ACHN (cell line): Measurements from ENCODE around the gene SND1.
A peak's percentile ranks its signal among the peaks of the same experiment; 100 is the strongest.

ENCODE experiments used
- DNase-seq: peaks from one replicate; pipeline ENCODE4 v3.0.0-alpha.2; 2015
- in situ Hi-C: cut with HindIII; loops from 2 replicates; pipeline ENCODE4 v1.10.0; 2017; ENCODE audit warnings: low sequenced_read_pairs, low pct_ligation_motif_present, low pct_unique_long_range_greater_than_20kb

Gene SND1

DNA sequence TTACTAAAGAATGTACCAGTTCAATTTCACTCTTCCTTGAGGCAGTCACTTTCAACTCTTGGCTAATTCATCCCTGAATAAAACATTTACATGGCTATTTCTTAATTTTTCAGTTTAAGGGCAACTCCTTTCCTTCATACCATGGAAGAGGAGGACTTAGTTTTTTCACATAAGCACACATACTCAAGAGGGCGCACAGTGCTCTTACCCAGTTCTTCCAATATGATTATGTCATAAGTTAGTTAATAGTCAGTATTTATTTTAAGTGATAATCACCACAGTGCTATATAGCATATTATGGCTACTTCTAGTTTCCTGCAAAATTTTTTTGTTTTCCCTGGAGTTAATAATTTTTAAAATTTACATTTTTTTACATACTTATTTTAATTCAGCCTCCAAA, 58.6 kb downstream of the SND1 start:
- in situ Hi-C loops: loop anchor here (25.0 kb wide), 1 partner anchor 502 kb away; no protein-coding TSS in a partner anchor
- DNase-seq: no peak

GRCh38 chr7:127711872-127712271, 59.9 kb downstream of the SND1 start:
- in situ Hi-C loops: loop anchor here (25.0 kb wide), 1 partner anchor 500 kb away; no protein-coding TSS in a partner anchor
- no peak for DNase-seq

DNA sequence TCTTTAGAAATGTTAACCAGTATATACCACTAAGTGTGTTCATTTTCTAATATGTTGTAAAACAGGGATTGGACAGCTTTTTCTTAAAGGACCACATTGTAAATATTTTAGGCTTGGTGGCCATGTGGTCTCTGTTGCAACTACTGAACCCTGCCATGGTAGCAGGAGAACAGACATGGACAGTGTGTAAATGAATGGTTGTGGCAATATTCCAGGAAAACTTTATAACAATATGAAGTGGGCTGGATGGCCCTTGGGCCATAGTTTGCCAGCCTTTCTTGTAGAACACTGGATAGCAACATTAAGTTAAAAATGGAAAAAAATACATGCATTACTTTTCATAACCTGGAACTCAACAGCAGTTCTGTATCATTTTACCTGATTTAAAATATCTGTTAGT, 61.0 kb downstream of the SND1 start:
- in situ Hi-C loops: loop anchor here (25.0 kb wide), 1 partner anchor 499 kb away; no protein-coding TSS in a partner anchor

GRCh38 chr7:127713758-127714157, 61.8 kb downstream of the SND1 start:
- no peak for DNase-seq
- in situ Hi-C loops: loop anchor here (25.0 kb wide), 1 partner anchor 499 kb away; no protein-coding TSS in a partner anchor

More for the DNA sequence above, 61.0 kb downstream of the SND1 start:
- no peak for DNase-seq

DNA sequence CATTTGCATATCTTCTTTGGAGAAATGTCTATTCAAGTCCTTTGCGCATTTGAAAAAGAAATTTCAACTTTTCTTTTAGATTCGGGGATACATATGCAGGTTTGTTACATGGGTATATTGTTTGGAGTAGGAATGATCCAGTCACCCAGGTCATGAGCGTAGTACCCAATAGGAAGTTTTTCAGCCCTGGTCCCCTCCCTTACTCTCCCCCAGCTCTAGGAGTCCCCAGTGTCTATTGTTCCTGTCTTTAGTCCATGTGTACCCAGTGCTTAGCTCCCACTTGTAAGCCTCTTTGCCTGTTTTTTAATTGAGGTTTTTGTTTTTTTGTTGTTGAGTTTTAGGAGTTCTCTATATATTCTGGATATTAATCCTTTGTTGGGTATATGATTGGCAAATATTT, 63.3 kb downstream of the SND1 start:
- in situ Hi-C loops: loop anchor here (25.0 kb wide), 1 partner anchor 497 kb away; no protein-coding TSS in a partner anchor
- DNase-seq: no peak

DNA sequence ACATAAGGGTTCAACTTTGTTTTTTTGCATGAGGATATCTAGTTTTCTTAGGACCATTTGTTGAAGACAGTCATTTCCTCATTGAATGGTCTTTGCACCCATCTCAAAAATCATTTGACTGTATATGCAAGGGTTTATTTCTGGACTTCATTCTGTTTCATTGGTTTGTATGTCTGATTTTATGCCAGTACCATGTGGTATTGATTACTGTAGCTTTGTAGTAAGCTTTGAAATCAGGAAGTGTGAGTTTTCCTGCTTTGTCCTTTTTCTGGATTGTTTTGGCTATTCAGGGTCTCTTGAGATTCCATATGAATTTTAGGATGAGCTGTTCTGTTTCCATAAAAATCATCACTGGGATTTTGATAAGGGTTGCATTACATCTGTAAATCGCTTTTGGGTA, 63.9 kb downstream of the SND1 start:
- in situ Hi-C loops: loop anchor here (25.0 kb wide), 1 partner anchor 496 kb away; no protein-coding TSS in a partner anchor
- no peak for DNase-seq

- no peak for DNase-seq
- in situ Hi-C loops: loop anchor here (25.0 kb wide), 1 partner anchor 495 kb away; no protein-coding TSS in a partner anchor
Observed at GRCh38 chr7:127717502-127718339, 65.7 kb downstream of the SND1 start.

DNA sequence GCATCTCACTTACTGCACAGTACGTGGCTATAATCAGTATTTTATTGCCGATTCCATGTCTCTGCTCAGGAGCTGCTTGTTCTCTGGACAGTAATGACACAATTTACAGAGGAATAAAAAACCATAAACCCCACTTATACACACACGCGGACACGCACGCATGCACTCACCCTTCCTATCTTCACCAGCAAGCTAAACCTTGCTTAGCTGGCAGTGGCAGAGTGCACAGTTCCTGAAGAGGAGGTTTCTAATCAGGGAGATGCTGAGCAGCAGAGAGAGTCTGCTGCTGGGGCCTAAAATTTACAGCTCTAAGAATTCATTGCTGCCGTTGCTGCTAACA, 66.3 kb downstream of the SND1 start:
- in situ Hi-C loops: loop anchor here (25.0 kb wide), 1 partner anchor 494 kb away; no protein-coding TSS in a partner anchor
- DNase-seq: no peak

- in situ Hi-C loops: no loop called here
- DNase-seq: no peak
Observed at GRCh38 chr7:127726476-127726875, 74.5 kb downstream of the SND1 start.

- no peak for DNase-seq
- in situ Hi-C loops: no loop called here
Observed at GRCh38 chr7:127730658-127731276, 78.8 kb downstream of the SND1 start.

- no peak for DNase-seq
- in situ Hi-C loops: no loop called here
Observed at GRCh38 chr7:127731431-127732080, 79.6 kb downstream of the SND1 start.

DNA sequence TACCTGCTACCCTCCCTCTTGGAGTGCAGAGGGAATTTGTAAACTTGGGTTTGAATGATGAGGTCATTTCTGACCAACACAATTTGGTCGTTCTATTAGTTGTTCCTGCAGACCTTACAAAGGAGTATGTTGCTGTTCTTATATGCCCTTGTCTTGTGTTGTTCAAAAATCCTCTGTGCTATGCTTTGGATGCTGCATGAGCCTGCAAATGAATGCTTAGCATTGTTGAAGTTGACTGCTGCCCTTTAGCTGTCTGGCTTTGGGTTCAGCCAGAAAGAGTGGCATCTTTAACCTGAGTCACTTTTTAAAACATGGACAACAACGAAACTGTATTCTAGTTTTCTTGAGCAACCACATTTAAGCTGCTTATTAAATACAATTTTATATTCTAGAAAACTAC, 80.3 kb downstream of the SND1 start:
- DNase-seq: no peak
- in situ Hi-C loops: no loop called here

GRCh38 chr7:127733986-127734385, 82.0 kb downstream of the SND1 start:
- in situ Hi-C loops: no loop called here
- DNase-seq: no peak

DNA sequence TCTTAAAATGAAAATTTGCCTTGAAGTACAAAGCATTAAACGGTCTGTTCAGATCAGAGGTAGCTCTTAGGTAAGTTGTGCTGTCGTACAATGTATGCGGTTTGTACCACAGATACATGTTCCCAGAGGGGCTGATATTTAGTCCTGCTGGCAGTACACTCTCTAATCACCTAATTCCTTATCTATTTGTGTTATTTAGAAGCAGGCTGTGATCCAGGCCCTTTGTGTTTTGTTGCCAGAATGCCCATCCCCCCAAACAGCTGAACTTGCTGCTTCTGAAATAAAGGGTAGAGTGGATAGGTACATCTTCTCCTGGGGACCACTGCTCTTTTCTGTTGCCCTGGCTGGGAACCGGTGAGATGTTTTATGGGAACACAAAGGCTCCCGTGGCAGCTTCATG, 84.5 kb downstream of the SND1 start:
- DNase-seq: no peak
- in situ Hi-C loops: no loop called here

DNA sequence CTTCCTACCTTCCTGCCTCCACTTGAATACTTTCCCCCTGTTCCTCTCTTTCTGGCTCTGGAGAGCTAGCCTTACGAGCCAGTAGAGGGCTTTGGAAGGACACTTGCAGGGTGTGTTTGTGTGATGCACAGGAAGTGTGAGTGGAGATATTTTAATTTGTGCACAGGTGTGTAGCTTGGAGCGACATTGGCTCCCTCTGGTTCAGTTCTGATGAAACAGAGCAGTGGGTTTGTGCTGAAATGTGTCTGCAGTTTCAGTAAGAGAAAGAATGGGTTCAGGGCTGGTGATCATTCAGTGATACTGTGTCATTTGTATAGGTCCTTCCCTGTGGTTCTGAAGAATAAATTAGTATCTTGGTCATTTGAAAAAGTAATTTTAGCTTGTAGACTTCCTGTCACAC, 86.9 kb downstream of the SND1 start:
- in situ Hi-C loops: no loop called here
- no peak for DNase-seq

GRCh38 chr7:127741764-127742375, 89.9 kb downstream of the SND1 start:
- no peak for DNase-seq
- in situ Hi-C loops: no loop called here

- no peak for DNase-seq
- in situ Hi-C loops: no loop called here
Observed at GRCh38 chr7:127745445-127745844, 93.5 kb downstream of the SND1 start.

DNA sequence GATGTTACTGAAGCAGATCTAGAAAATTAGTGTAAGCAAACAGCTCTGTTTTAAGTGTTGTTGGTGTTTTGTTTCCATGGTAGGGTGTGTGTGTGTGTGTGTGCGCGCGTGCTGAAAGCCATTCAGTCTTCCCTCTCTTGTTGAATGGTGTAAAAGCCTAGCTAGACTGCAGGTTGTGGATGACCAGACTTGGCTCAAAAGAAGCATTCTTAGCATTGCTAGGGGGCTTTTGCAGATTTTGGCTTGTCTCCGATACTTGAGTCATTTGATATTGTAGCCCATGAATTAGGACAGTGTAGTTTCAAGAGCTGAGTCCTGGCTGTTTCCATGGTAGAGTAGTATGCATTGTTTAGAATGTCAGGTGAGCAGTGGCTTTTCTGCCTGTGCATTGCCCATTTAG, 99.1 kb downstream of the SND1 start:
- DNase-seq: peak; percentile 29
- in situ Hi-C loops: no loop called here
